OCI-LY1 (cell line): ENCODE results near the gene IFI35.

ENCODE experiments used
- H2AFZ ChIP-seq: fragments of 200-600 bp; sonication (generic), shearing (Covaris generic); 2 replicates; pipeline ENCODE4 v1.6.0; 2014; ENCODE audit warnings: antibody characterized with exemption, mild to moderate bottlenecking, low read length
- H3F3A ChIP-seq: fragments of 200-600 bp; sonication (generic), shearing (Covaris generic); 2 replicates; pipeline ENCODE4 v1.6.0; 2014; ENCODE audit warnings: mild to moderate bottlenecking, antibody characterized with exemption, low read length, moderate library complexity; ENCODE audit not compliant: insufficient read depth
- H3K27ac ChIP-seq: fragments of 200-600 bp; sonication (generic); 2 replicates; pipeline ENCODE4 v1.5.1; 2014; ENCODE audit warnings: low read length, mixed run types, mild to moderate bottlenecking, low read depth; ENCODE audit not compliant: poor library complexity, severe bottlenecking
- H3K27me3 ChIP-seq: fragments of 200-600 bp; sonication (generic); 2 replicates; pipeline ENCODE4 v1.6.0; 2014; ENCODE audit warnings: antibody characterized with exemption, mild to moderate bottlenecking, low read length, moderate library complexity; ENCODE audit not compliant: insufficient read depth
- H3K36me3 ChIP-seq: fragments of 200-600 bp; sonication (generic); 2 replicates; pipeline ENCODE4 v1.6.1; 2014; ENCODE audit warnings: mild to moderate bottlenecking, antibody characterized with exemption, low read length, moderate library complexity, mixed read lengths; ENCODE audit not compliant: insufficient read depth
- H3K4me1 ChIP-seq: fragments of 200-600 bp; sonication (generic); 2 replicates; pipeline ENCODE4 v1.5.1; 2014; ENCODE audit warnings: mild to moderate bottlenecking, low read length, moderate library complexity; ENCODE audit not compliant: insufficient read depth, severe bottlenecking
- H3K4me2 ChIP-seq: fragments of 200-600 bp; sonication (generic), shearing (Covaris generic); 2 replicates; pipeline ENCODE4 v1.6.1; 2014; ENCODE audit warnings: low read length
- H3K4me3 ChIP-seq: fragments of 200-600 bp; sonication (generic); 2 replicates; pipeline ENCODE4 v1.5.1; 2014; ENCODE audit warnings: low read length, low read depth, mild to moderate bottlenecking, mixed read lengths; ENCODE audit not compliant: poor library complexity, severe bottlenecking
- H3K79me2 ChIP-seq: fragments of 200-600 bp; shearing (Covaris generic); 2 replicates; pipeline ENCODE4 v1.6.1; 2016; ENCODE audit warnings: mixed run types, low read length, mixed read lengths; ENCODE audit not compliant: insufficient read depth
- H3K9ac ChIP-seq: fragments of 200-600 bp; sonication (generic), shearing (Covaris generic); 2 replicates; pipeline ENCODE4 v1.6.1; 2014; ENCODE audit warnings: mild to moderate bottlenecking, low read length, mixed read lengths
- H3K9me2 ChIP-seq: fragments of 200-600 bp; sonication (generic), shearing (Covaris generic); 2 replicates; pipeline ENCODE4 v1.6.1; 2014; ENCODE audit warnings: low read depth, mild to moderate bottlenecking, low read length, mixed read lengths
- H3K9me3 ChIP-seq: fragments of 200-600 bp; shearing (Covaris generic); 2 replicates; pipeline ENCODE4 v1.6.1; 2014; ENCODE audit warnings: low read length, mixed read lengths
- H4K20me1 ChIP-seq: fragments of 200-600 bp; sonication (generic), shearing (Covaris generic); 2 replicates; pipeline ENCODE4 v1.6.0; 2016; ENCODE audit warnings: mild to moderate bottlenecking, low read length; ENCODE audit not compliant: insufficient read depth
- EZH2 ChIP-seq: fragments of 200-600 bp; sonication (generic), shearing (Covaris generic); IDR thresholded peaks from 2 replicates; pipeline ENCODE4 v1.8.0; 2017; ENCODE audit warnings: borderline replicate concordance, mixed run types, mild to moderate bottlenecking, antibody characterized with exemption, low read length, moderate library complexity, mixed read lengths
- TF ChIP-seq, protein P1 (sequence below): fragments of 200-600 bp; sonication (generic), shearing (Covaris generic); IDR thresholded peaks from 2 replicates; pipeline ENCODE4 v1.5.1; 2017; ENCODE audit warnings: mild to moderate bottlenecking, antibody characterized with exemption, low read length, moderate library complexity, mixed read lengths

Gene IFI35

DNA sequence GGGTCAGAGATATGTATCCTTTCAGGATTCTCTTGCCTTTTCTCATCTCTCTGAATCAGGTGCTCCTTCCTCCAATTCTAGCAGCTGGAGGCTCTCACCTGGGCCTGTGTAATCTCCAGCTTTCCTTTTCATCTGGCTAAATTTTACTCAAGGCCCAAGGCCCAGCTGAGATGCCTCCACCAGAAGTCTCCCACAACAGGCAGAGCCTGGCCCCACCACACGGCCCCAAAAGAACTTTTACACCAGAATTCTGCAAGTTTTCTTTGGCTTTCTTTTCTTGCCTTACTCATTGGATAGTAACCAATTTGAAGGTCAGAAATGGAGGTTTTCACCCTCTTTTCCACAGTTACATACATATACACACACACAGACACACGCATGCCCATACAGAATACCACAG lies 33.1 kb downstream of the IFI35 start:
- Histone ChIP-seq H3K9me3 (no peaks in the 10 kb centered on the region), H3K79me2 (no peaks in the 10 kb centered on the region), H3K27ac (no peak overlapping the region), H3F3A (no peaks in the 10 kb centered on the region), H3K4me2 (no peak overlapping the region), H3K4me3 (no peak overlapping the region), H4K20me1 (no peaks in the 10 kb centered on the region), H3K9ac (no peak overlapping the region), H3K36me3 (peaks cover 19% of the 10 kb centered on the region; the same call in 1 of the 2 replicates), H3K27me3 (no peaks in the 10 kb centered on the region), H3K4me1 (no peaks in the 10 kb centered on the region), H3K9me2 (no peaks in the 10 kb centered on the region), H2AFZ (no peak overlapping the region)
- no peak for TF ChIP-seq EZH2
- TF ChIP-seq, protein P1, sequence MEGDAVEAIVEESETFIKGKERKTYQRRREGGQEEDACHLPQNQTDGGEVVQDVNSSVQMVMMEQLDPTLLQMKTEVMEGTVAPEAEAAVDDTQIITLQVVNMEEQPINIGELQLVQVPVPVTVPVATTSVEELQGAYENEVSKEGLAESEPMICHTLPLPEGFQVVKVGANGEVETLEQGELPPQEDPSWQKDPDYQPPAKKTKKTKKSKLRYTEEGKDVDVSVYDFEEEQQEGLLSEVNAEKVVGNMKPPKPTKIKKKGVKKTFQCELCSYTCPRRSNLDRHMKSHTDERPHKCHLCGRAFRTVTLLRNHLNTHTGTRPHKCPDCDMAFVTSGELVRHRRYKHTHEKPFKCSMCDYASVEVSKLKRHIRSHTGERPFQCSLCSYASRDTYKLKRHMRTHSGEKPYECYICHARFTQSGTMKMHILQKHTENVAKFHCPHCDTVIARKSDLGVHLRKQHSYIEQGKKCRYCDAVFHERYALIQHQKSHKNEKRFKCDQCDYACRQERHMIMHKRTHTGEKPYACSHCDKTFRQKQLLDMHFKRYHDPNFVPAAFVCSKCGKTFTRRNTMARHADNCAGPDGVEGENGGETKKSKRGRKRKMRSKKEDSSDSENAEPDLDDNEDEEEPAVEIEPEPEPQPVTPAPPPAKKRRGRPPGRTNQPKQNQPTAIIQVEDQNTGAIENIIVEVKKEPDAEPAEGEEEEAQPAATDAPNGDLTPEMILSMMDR: no peak

DNA sequence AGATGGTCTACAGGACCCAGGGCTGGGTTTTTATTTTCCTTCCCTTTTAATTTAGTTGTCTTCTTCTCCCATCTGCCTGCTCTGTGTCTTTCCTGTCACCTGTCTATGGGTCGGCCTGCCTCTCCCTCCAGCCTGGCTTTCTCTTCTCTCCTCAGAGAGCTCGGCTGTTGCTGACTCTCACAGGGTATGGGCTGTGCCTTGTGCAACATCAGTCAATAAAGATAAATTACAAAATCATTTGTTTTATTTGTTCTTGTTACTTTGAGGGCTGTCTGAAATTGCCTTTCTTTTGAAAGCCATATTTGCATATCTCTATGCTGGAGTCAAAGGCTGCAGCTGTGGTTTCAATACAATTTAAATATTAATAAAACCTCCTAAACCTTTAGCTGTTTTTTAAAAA lies 34.1 kb downstream of the IFI35 start:
- no peak for TF ChIP-seq EZH2
- TF ChIP-seq, protein P1: no peak
- no peaks in the 10 kb centered on the region for H3K4me1 ChIP-seq
- no peaks in the 10 kb centered on the region for H3K79me2 ChIP-seq
- no peaks in the 10 kb centered on the region for H3K27me3 ChIP-seq
- H3K27ac ChIP-seq: no peak overlapping the region
- no peak overlapping the region for H3K4me2 ChIP-seq
- no peaks in the 10 kb centered on the region for H3K9me2 ChIP-seq
- H2AFZ ChIP-seq: no peak overlapping the region
- no peaks in the 10 kb centered on the region for H3K9me3 ChIP-seq
- no peak overlapping the region for H3K4me3 ChIP-seq
- no peaks in the 10 kb centered on the region for H3F3A ChIP-seq
- peaks cover 28% of the 10 kb centered on the region for H3K36me3 ChIP-seq
- no peak overlapping the region for H3K9ac ChIP-seq
- H4K20me1 ChIP-seq: no peaks in the 10 kb centered on the region

DNA sequence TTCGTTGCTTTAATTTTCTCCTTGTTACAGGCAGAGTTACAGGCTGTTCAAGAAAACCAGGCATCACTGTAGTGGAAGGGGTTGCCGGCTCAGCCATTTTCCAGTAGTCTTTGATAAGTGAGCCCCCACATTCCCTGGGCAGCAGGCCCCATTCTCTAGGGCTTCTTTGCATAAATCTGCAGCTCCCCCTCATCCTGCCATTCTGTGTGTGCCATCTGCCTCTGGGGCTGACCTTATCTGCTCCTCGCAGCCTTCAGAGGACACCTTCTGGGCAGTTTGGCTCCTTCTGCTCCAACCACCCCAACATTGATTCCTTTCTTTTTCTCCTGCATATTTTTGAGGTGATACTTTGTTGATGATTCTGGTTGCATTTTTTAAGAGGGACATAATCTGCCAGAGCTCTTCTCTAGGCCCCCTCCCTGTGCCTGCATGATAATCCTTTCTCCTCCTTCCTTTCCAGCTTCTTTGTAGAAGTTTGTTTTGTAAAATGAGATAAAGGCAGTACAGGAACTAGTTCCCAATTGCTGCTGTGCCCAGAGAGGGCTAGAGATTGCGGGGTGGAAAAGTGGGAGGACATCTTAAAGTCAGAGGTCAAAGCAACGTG lies 35.5 kb downstream of the IFI35 start:
- H3K27me3 ChIP-seq: no peaks in the 10 kb centered on the region
- H2AFZ ChIP-seq: no peak overlapping the region
- H3K27ac ChIP-seq: no peak overlapping the region
- no peaks in the 10 kb centered on the region for H3K9me3 ChIP-seq
- no peak overlapping the region for H3K4me2 ChIP-seq
- TF ChIP-seq, protein P1: no peak
- no peak for TF ChIP-seq EZH2
- no peaks in the 10 kb centered on the region for H3K79me2 ChIP-seq
- H3K4me3 ChIP-seq: no peak overlapping the region
- H3K4me1 ChIP-seq: no peaks in the 10 kb centered on the region
- H3K9me2 ChIP-seq: no peaks in the 10 kb centered on the region
- peaks cover 36% of the 10 kb centered on the region for H3K36me3 ChIP-seq
- H3F3A ChIP-seq: no peaks in the 10 kb centered on the region
- H3K9ac ChIP-seq: no peak overlapping the region
- no peaks in the 10 kb centered on the region for H4K20me1 ChIP-seq
